ENCODE measurements around the gene BRD8.
"Not testable (repeated sequence)": the region's sequence is repeated elsewhere in the genome, so short reads cannot be mapped to it uniquely, and the experiment has no call there.

Gene BRD8, protein sequence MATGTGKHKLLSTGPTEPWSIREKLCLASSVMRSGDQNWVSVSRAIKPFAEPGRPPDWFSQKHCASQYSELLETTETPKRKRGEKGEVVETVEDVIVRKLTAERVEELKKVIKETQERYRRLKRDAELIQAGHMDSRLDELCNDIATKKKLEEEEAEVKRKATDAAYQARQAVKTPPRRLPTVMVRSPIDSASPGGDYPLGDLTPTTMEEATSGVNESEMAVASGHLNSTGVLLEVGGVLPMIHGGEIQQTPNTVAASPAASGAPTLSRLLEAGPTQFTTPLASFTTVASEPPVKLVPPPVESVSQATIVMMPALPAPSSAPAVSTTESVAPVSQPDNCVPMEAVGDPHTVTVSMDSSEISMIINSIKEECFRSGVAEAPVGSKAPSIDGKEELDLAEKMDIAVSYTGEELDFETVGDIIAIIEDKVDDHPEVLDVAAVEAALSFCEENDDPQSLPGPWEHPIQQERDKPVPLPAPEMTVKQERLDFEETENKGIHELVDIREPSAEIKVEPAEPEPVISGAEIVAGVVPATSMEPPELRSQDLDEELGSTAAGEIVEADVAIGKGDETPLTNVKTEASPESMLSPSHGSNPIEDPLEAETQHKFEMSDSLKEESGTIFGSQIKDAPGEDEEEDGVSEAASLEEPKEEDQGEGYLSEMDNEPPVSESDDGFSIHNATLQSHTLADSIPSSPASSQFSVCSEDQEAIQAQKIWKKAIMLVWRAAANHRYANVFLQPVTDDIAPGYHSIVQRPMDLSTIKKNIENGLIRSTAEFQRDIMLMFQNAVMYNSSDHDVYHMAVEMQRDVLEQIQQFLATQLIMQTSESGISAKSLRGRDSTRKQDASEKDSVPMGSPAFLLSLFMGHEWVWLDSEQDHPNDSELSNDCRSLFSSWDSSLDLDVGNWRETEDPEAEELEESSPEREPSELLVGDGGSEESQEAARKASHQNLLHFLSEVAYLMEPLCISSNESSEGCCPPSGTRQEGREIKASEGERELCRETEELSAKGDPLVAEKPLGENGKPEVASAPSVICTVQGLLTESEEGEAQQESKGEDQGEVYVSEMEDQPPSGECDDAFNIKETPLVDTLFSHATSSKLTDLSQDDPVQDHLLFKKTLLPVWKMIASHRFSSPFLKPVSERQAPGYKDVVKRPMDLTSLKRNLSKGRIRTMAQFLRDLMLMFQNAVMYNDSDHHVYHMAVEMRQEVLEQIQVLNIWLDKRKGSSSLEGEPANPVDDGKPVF

DNA sequence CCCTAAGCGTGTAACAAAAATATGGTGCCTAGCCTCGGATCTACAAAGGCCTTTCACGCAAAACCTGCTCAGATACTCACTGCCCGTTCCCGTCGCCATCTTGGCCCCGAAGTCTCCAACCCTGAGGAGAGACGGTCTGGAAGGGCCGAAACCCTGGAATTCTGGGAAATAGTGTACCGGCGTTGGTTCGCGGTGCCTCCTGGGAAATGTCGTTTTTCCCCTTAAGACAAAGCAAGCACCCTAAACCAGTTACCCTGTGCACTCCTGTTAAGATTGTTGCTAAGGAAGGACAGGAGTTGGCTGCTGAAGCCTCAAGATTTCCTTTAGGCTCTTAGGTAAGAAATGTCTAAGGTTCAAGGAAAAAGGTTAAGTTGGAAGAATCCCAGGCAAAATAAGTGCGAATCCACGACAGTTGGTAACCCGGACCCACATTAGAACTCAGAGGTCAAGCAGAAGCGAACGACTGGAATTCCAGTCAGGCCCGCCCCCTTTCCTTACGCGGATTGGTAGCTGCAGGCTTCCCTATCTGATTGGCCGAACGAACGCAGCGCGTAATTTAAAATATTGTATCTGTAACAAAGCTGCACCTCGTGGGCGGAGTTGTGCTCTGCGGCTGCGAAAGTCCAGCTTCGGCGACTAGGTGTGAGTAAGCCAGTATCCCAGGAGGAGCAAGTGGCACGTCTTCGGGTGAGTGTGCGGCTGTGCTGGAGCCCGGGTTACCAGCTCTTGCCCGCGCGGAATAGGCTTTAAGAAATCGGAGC is at the start of gene BRD8, which contains the start of gene KIF20A:
BRD8 (minus strand) TSS at position 115 of the 761 bp plus-strand sequence; CDS start at position 99, 16 bp downstream.
KIF20A (plus strand) TSS at position 597 of the 761 bp plus-strand sequence. CDS start 569 bp downstream, outside the sequence.
- peak; percentile 95 for DNase-seq

DNA sequence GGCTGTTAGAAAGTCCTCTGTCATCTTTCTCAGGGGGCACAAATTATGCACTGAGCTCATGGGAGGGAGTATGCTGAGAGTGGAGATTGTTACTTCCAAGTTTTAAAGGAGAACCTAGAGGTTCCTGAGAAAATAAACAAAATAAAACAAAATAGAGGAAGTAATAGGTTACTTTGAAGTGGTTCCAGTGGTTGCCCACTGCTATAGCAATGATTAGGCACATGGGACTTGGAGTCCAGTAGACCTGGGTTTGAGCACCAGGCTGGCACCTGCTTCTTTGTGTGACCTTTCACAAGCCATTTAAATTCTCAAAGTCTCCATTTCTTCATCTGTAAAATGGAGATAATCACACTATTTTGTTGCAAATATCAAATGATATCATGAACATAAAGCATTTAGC is 48.5 kb upstream of the BRD8 start:
- DNase-seq, result no peak

DNA sequence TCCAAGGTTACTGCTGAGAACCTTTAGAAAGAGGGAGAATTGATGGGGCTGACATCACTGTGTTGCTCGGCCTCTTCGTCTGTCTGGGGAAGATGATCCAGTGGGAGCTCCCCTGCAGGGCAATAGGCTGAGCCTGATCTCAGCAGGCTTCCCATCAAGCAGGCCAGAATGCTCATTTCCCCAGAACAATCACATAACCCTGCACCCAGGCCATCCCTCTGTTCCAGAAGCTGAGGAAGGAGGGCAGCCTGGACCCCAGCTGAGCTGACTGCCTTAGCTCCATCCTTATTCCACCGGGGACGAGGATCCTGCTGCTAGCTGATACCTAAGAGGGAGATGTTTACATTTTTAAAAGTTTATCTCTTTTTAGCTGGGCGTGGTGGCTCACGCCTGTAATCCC is 46.3 kb upstream of the BRD8 start:
- DNase-seq, result no peak

DNA sequence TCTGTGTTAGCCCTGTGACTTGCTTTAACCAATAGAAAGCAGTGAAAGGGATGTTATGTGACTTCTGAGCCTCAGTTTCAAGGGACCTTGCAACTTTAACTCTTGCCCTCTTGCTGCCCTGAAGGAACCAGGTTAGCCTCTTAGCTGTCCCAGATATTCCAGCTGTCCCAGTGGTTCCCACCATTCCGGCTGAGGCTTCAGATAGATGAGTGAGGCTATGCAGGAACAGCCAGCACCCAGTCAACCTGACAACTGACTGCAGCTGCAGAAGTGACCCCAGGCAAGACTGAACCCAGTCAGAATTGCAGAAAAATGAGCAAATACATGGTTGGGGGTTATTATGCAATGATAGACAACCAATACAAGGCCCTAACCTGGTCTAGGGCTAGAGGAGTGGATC is 45.1 kb upstream of the BRD8 start:
- DNase-seq, result no peak

DNA sequence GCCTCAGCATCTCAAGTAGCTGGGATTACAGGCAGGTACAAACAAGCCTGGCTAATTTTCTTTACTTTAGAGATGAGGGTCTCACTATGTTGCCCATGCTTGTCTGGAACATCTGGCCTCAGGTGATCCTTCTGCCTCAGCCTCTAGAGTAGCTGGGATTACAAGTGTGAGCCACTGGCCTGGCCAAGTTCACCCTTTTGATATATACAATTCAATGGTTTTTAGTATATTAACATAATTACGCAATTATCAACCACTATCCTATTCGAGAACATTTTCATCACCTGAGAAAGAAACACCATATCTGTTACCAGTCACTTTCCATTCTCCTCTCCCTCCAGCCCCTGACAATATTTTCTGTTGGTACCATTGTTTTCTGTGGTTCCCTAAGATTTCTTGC is 38.4 kb upstream of the BRD8 start:
- no peak for DNase-seq

DNA sequence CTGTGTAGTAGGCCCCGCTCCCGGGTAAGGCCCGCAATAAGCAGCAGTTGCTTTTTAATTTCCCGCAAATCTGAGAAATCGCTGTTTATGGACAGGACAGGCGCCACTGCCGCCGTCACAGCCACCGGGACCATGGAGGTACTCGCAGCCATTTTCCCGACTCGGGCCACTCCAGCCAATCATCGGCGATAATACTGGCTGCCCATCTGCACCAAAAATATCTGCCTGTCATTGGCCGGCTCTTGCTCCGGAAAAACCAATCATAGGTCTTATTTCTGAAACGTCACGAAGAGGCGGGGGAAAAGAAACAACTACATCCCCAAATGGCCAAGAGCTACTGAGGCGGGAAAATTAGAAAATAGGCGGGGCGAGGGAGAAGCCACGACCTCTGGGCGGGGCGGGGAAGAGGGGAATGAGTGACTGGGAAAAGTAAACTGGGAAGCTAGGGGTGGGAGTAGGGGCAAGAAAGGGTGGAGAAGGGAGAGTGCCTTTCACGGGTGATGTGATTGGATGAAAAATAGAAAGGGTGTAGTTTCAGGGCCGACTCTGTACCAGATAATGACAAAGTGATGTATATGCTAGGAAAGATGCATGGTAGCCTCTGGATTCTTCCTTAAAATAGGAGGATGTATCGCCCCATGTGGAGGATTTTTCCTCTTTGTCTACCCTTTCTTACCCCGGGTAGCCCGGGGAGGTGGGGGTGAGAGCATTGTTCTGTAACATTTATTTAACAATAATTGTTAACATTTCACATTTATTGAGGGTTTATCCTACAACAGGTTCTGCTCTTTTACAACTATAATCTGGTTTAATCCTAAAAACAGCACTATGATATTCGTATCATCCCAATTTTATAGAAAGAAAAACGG is 35.0 kb upstream of the BRD8 start, which contains the start of gene CDC23:
CDC23 (minus strand) TSS at position 163 of the 869 bp plus-strand sequence; CDS start at position 152, 11 bp downstream.
- peak; percentile 94 for DNase-seq

DNA sequence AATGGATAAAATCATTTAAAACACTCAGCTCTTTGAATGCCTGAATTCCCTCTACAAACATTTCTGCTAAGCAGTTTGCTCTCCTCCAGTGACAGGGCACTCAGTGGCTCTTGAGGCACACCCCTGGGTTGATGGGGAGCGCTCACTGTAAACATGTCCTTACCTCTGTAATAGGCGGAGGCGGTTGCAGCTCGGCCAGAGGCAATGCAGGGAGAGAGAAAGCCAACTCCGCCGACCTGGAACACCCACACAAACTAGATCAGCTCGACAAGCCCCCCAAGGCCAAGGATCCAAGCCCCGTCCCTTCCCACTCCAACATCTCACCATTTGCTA is 34.4 kb upstream of the BRD8 start:
- DNase-seq, result no peak

DNA sequence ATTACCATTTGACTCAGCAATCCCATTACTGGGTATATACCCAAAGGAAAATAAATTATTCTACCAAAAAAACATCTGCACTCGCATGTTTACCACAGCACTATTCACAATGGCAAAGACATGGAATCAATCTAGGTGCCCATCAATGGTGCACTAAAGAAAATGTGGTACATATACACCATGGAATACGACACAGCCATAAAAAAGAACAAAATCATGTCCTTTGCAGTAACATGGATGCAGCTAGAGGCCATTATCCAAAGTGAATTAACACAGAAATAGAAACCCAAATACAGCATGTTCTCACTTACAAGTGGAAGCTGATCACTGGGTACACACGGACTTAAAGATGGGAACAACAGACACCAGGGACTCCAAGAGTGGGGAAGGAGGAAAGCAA is 32.6 kb upstream of the BRD8 start:
- DNase-seq, result no peak

DNA sequence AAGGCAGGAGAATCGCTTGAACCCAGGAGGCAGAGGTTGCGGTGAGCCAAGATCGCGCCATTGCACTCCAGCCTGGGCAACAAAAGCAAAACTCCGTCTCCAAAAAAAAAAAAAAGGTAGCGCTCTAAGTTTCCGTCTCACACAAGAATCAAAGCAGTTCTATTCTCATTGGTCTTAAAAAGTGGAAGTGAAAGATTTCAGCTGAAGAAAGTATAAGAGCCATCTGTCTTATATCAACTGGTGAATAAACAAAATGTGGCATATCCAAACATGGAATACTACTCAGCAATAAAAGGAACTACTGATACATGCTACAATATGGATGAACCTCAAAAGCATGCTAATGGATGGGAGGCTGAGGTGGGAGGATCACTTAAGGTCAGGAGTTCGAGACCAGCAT is 15.4 kb upstream of the BRD8 start:
- not testable (repeated sequence) for DNase-seq

DNA sequence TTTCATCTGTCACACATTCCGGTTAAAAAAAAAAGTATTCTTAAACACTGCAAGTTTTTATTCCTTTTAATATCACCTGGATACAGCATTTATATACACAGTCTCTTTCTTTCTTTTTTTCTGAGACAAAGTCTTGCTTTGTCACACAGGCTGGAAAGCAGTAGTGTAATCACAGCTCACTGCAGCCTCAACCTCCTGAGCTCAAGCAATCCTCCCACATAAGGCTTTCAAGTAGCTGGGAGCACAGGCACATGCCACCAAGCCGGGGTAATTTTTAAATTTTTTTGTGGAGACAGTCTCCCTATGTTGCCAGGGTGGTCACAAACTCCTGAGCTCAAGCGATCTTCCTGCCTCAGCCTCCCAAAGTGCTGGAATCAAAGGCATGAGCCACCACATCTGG is 14.4 kb upstream of the BRD8 start:
- DNase-seq, result no peak

DNA sequence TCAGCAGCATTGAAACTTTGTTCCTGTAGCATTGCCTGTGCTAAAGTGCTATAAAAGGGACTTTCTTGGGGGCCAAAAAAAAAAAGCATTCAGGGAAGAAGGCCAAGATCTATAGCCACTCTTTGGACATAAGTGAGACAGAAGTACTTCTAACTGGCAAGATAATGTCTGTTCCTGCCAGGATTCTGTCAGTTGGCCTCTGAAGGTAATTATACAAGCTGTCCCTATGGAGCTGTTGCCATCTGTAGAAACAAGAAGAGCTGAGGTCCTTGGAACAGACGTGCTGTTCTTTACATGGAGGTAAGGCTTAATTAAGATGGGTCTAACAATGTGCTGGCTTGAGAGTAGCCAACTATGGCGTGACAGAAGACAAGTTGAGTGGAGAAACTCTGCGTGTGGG is 10.2 kb upstream of the BRD8 start:
- no peak for DNase-seq

DNA sequence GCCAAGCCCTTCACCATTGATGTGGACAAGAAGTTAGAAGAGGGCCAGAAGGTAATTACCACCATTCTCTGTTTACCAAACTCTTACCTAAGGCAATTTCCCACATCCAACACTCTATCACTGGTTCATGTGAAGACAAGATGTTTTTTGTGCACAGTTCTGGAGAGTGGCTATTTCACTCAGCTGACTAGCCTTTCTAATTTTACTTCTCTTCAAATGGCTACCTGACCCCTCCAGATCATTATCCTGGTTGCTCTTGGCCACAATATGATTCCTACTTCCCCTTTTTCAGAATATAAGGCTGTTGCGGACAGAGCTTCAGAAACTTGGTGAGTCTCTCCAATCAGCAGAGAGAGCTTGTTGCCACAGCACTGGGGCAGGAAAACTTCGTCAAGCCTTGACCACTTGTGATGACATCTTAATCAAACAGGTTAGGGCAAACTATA is 7.6 kb upstream of the BRD8 start:
- no peak for DNase-seq

DNA sequence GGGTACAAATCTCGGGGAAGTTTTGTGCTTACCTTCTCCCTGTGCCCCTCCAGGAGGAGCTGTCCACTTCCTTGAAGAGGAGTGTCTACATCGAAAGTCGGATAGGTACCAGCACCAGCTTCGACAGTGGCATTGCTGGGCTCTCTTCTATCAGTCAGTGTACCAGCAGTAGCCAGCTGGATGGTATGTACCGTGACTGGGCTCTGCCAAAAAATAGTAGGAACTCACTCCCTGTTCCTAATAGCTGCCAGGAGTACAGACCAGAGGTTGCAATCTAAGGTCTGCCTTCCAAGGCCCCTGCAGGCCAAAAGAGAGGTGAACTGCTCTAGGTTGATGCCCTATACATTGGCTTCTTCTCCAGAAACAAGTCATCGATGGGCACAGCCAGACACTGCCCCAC is 4.4 kb upstream of the BRD8 start:
- DNase-seq, result no peak

DNA sequence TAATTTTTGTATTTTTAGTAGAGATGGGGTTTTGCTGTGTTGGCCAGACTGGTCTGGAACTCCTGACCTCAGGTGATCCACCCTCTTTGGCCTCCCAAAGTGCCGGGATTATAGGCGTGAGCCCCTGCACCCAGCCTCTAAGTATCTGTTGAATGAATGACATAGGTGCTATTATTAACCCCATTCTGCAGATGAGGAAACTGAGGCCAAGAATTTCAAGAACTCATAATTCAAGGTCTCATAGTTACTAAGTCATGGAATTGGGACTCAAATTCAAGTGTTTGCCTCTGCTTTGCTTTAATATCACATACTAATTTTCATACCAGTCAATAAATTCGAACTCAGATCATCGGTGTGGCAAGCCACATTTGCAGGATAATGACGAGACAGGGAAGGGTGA is 2.4 kb upstream of the BRD8 start:
- DNase-seq, result no peak

DNA sequence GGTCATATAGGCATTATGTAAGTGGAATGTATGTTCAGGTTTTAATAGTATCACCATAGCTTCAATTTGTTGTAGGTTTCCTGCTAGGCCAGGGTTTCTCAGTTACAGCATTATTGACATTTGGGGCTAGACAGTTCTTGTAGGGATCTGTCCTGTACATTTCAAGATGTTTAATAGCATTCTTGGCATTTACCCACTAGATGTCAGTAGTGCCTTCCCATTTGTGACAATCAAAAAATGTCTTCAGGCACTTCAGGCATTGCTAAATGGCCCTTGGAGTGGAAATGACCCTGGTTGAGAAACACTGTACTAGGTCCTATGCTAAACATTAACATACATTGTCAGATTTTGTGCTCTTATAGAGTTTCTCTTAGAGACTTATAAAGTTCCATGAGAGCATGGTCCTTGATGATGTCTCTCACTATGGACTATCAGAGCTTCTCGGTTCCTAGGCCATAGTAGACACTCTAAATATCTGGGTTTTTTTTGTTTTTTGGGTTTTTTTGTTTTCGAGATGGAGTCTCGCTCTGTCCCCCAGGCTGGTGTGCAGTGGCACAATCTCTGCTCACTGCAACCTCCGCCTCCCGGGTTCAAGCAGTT is 1.9 kb upstream of the BRD8 start:
- peak; percentile 56 for DNase-seq

DNA sequence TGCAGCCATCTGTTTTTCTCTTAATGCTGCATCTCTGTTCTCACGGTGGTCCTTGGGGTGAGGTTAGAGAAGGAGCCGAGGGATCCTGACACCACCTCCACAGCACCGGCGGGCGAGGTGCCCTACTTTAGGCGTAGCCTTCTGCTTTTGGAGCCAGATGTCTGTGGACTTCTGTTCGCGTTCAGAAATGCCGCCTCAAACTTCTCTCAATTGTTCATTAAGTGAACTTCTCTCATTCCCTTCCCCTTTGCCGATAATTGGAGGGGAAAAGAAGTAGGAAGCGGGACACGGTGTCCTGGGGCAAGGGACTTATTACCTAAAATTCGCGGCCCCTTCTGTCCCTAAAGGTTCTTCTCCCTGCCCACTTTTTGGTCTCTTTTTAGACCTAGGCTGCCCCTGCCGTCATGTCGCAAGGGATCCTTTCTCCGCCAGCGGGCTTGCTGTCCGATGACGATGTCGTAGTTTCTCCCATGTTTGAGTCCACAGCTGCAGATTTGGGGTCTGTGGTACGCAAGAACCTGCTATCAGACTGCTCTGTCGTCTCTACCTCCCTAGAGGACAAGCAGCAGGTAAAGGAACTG is 937 bp upstream of the BRD8 start:
- no peak for DNase-seq

DNA sequence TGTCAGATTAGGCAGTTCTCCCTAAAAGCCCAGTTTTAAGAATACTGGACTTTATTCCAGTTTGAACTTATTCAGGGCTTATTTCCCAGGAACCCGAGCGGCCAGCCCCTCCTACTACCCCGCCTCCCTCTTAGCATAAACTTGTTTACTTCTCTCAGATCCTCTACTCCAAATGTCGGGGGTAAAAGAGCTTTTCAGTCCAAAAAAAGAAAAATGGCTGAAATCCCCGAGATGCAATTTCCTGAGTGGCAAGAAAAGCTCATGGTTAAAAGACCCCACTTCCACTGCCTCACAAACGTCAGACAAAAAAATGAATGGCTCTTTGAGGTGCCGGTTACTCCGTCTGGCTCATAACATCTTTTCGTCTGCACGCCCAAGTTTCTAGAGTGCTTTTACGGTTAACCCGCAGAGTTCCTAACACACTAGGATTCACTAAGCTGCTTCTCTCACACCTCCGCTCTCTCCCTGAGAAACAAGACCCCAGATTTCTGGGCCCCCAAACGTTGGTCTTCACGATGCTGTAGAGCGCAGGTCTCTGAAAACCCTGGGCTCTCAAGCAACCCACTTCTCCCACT is 402 bp downstream of the BRD8 start:
- no peak for DNase-seq

DNA sequence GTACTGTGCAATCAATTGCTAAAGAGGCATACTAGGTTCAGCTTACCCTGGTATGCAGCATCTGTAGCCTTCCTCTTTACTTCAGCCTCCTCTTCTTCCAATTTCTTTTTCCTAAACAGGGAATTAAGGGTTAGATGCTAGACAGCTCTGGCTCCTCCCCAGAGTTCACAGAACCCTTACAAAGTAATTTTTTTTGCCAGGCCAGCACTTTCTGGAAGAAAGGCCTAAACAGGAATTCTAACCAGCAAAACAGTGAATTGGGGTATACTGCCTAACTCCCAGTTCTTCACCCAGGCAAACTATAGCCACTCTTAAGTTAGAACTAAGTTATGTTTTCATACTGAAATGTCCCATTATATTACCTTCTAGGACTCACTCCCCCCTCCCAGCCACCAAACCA is 8.1 kb downstream of the BRD8 start:
- DNase-seq, result no peak

DNA sequence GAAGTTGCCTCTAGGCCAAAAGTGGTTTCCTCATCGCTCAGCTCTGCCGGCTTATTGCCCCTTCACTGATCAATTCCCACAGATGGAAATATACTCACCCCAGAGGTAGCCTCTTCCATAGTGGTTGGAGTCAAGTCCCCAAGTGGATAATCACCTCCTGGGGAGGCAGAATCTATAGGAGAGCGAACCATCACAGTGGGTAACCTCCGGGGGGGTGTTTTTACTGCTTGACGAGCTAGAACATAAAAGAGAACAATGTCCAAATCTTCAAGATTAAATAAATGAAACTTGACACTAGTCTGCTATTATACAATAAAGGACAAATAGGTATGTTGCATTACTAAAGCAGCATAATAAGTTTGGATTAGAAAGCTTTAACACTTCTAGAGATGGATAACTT is 9.3 kb downstream of the BRD8 start:
- DNase-seq, result no peak

DNA sequence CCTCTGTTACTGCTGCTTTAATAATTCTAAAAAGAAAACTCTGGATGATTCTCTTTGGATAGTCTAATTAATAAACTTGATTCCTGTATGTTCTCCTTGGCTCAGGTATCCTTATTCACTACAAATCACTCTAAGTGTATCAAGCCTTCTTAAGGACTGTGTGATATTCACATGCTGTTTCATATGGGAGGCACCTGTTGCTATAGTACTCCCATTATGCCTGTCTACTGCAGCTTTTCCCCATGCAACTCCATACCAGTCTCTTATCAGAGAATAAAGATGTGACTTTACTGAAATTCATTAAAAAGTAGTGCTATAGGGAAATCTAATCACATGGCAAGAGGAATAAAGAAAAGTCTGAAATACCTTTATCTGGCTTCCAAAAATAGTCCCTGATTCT is 14.7 kb downstream of the BRD8 start:
- DNase-seq, result no peak
